ENCODE data around the gene METTL26. TPM values are rescaled to one million over a fixed set of nuclear protein-coding genes. Genes with fewer than 3 reads are reported as not detected.

The METTL26 gene
- total RNA-seq, 1 experiment from 2014 or later: 115 TPM

- peak; percentile 1; the same call in 1 of the 2 replicates for TF ChIP-seq PRDM15 (CRISPR knock-in tag; IDR thresholded peaks at IDR 0.05)
- peak; percentile 93 for TF ChIP-seq FOXK1 (CRISPR knock-in tag; IDR thresholded peaks at IDR 0.05)
- TF ChIP-seq ZNF532 (CRISPR knock-in tag; IDR thresholded peaks at IDR 0.05; ENCODE audit: borderline replicate concordance): no peak
- TF ChIP-seq USF1 (CRISPR knock-in tag; IDR thresholded peaks at IDR 0.05): 0 out of 2 replicates have a peak, but pooled peaks have one; percentile 50
- 0 out of 2 replicates have a peak, but pooled peaks have one; percentile 63 for TF ChIP-seq JUN (CRISPR knock-in tag; IDR thresholded peaks at IDR 0.05)
- peak; percentile 35; the same call in 1 of the 2 replicates for TF ChIP-seq USF2 (CRISPR knock-in tag; IDR thresholded peaks at IDR 0.05)
- TF ChIP-seq ELF4 (CRISPR knock-in tag; IDR thresholded peaks at IDR 0.05; ENCODE audit: low read depth): no peak
- no peak for TF ChIP-seq CREB1 (CRISPR knock-in tag; IDR thresholded peaks at IDR 0.05)
- TF ChIP-seq ZNF219 (CRISPR knock-in tag; IDR thresholded peaks at IDR 0.05; ENCODE audit: borderline replicate concordance): peak; percentile 87; the same call in 1 of the 2 replicates
- peak; percentile 48; the same call in 1 of the 2 replicates for TF ChIP-seq CREM (CRISPR knock-in tag; IDR thresholded peaks at IDR 0.05)
Measured at GRCh38 chr16:636206-637080, at the start of gene METTL26 (continued).

GRCh38 chr16:684961-685696 lies 49.0 kb upstream of the METTL26 start:
- peaks cover 20% of the 10 kb centered on the region for H3K4me1 Mint-ChIP-seq
- H3K27me3 Mint-ChIP-seq (ENCODE audit: low read depth): no peaks in the 10 kb centered on the region
- no peak overlapping the region for H3K27ac Mint-ChIP-seq
- ATAC-seq: no peak
- no peaks in the 10 kb centered on the region for H3K9me3 Mint-ChIP-seq
- no peak for DNase-seq (ENCODE audit: low spot score)
- ChIA-PET CTCF (interaction anchor here (0.6 to 1.7 kb wide), 5 partner anchors 10 to 110 kb away, joined by 3 to 8 read pairs (median 3); partner anchors contain the start of gene RHBDL1), POLR2A (interaction anchor here (1.6 kb wide), 1 partner anchor 10 kb away, joined by 6 read pairs; no protein-coding TSS in a partner anchor)
- H3K36me3 Mint-ChIP-seq: peaks cover 25% of the 10 kb centered on the region
- no peak overlapping the region for H3K4me3 Mint-ChIP-seq
- TF ChIP-seq ZNF281 (CRISPR knock-in tag; IDR thresholded peaks at IDR 0.05): no peak
- no peak for TF ChIP-seq CREM (CRISPR knock-in tag; IDR thresholded peaks at IDR 0.05)
- TF ChIP-seq ZNF532 (CRISPR knock-in tag; IDR thresholded peaks at IDR 0.05; ENCODE audit: borderline replicate concordance): no peak
- no peak for TF ChIP-seq E2F1 (CRISPR knock-in tag; IDR thresholded peaks at IDR 0.05)
- TF ChIP-seq JAZF1 (CRISPR knock-in tag; IDR thresholded peaks at IDR 0.05): no peak

All from WTC11 (cell line).